Effector memory CD4-positive, alpha-beta T cell (primary cell): ENCODE measurements around the gene ZNF784.

ENCODE experiments used
- DNase-seq, 3 donors: peaks; one replicate each; pipeline ENCODE4 v3.0.0-alpha.2; 2020
- H3K27ac ChIP-seq: 2 replicates; pipeline ENCODE4 v1.7.0; 2013; ENCODE audit warnings: mild to moderate bottlenecking, low read length, moderate library complexity; ENCODE audit not compliant: insufficient read depth, poor library complexity, severe bottlenecking
- H3K27me3 ChIP-seq: replicated peaks from 2 replicates; pipeline ENCODE4 v1.7.0; 2013; ENCODE audit warnings: mild to moderate bottlenecking, low read length; ENCODE audit not compliant: insufficient read depth, control insufficient read depth, poor library complexity, severe bottlenecking
- H3K36me3 ChIP-seq: 2 replicates; pipeline ENCODE4 v1.7.0; 2013; ENCODE audit warnings: mild to moderate bottlenecking, low read length, moderate library complexity; ENCODE audit not compliant: control insufficient read depth, insufficient read depth
- H3K4me1 ChIP-seq: 2 replicates; pipeline ENCODE4 v1.7.0; 2013; ENCODE audit warnings: low read length, mild to moderate bottlenecking; ENCODE audit not compliant: control insufficient read depth, insufficient read depth, poor library complexity, severe bottlenecking
- H3K4me3 ChIP-seq: 2 replicates; pipeline ENCODE4 v1.7.0; 2013; ENCODE audit warnings: low read length, low read depth, mild to moderate bottlenecking; ENCODE audit not compliant: insufficient read depth, poor library complexity, severe bottlenecking
- H3K9me3 ChIP-seq: 2 replicates; pipeline ENCODE4 v1.7.0; 2013; ENCODE audit warnings: mild to moderate bottlenecking, low read length, moderate library complexity; ENCODE audit not compliant: control insufficient read depth

ZNF784 gene

GRCh38 chr19:55621673-55622231 is 2.6 kb downstream of the ZNF784 start:
- Histone ChIP-seq H3K4me1 (peaks cover 9% of the 10 kb centered on the region), H3K4me3 (no peak overlapping the region), H3K27me3 (no peaks in the 10 kb centered on the region), H3K9me3 (no peaks in the 10 kb centered on the region), H3K27ac (no peak overlapping the region), H3K36me3 (peaks cover 6% of the 10 kb centered on the region)
- no peak for DNase-seq

- no peak for DNase-seq
- H3K27me3 ChIP-seq: no peaks in the 10 kb centered on the region
- no peaks in the 10 kb centered on the region for H3K9me3 ChIP-seq
- H3K4me3 ChIP-seq: no peak overlapping the region
- no peak overlapping the region for H3K27ac ChIP-seq
- peaks cover 11% of the 10 kb centered on the region for H3K36me3 ChIP-seq
- H3K4me1 ChIP-seq: peaks cover 5% of the 10 kb centered on the region
Measured at GRCh38 chr19:55621205-55621672, 3.1 kb downstream of the ZNF784 start.

- no peaks in the 10 kb centered on the region for H3K27me3 ChIP-seq
- H3K27ac ChIP-seq: no peak overlapping the region
- no peak for DNase-seq
- H3K36me3 ChIP-seq: peaks cover 15% of the 10 kb centered on the region
- H3K4me1 ChIP-seq: no peaks in the 10 kb centered on the region
- H3K9me3 ChIP-seq: no peaks in the 10 kb centered on the region
- no peak overlapping the region for H3K4me3 ChIP-seq
Measured at GRCh38 chr19:55620410-55621204, 3.8 kb downstream of the ZNF784 start.

- no peak for DNase-seq
- H3K36me3 ChIP-seq: peaks cover 15% of the 10 kb centered on the region
- no peak overlapping the region for H3K4me3 ChIP-seq
- no peak overlapping the region for H3K27ac ChIP-seq
- no peaks in the 10 kb centered on the region for H3K9me3 ChIP-seq
- H3K27me3 ChIP-seq: no peaks in the 10 kb centered on the region
- no peaks in the 10 kb centered on the region for H3K4me1 ChIP-seq
Measured at GRCh38 chr19:55619286-55619685, 5.1 kb downstream of the ZNF784 start.

GRCh38 chr19:55618426-55618825 is 5.9 kb downstream of the ZNF784 start:
- DNase-seq: no peak
- no peaks in the 10 kb centered on the region for H3K9me3 ChIP-seq
- no peak overlapping the region for H3K4me3 ChIP-seq
- no peaks in the 10 kb centered on the region for H3K4me1 ChIP-seq
- H3K27ac ChIP-seq: no peak overlapping the region
- peaks cover 15% of the 10 kb centered on the region for H3K36me3 ChIP-seq
- no peaks in the 10 kb centered on the region for H3K27me3 ChIP-seq

GRCh38 chr19:55617426-55617825 is 6.9 kb downstream of the ZNF784 start:
- Histone ChIP-seq H3K9me3 (no peaks in the 10 kb centered on the region), H3K4me1 (no peaks in the 10 kb centered on the region), H3K27me3 (no peaks in the 10 kb centered on the region), H3K4me3 (no peak overlapping the region), H3K27ac (no peak overlapping the region), H3K36me3 (peaks cover 15% of the 10 kb centered on the region)
- no peak for DNase-seq

GRCh38 chr19:55616395-55616875 is 7.9 kb downstream of the ZNF784 start:
- no peak overlapping the region for H3K27ac ChIP-seq
- H3K4me1 ChIP-seq: no peaks in the 10 kb centered on the region
- no peaks in the 10 kb centered on the region for H3K27me3 ChIP-seq
- no peak overlapping the region for H3K4me3 ChIP-seq
- peaks cover 15% of the 10 kb centered on the region for H3K36me3 ChIP-seq
- H3K9me3 ChIP-seq: no peaks in the 10 kb centered on the region
- no peak for DNase-seq

- no peak for DNase-seq
- H3K36me3 ChIP-seq: peaks cover 11% of the 10 kb centered on the region
- no peaks in the 10 kb centered on the region for H3K9me3 ChIP-seq
- no peak overlapping the region for H3K4me3 ChIP-seq
- H3K4me1 ChIP-seq: no peaks in the 10 kb centered on the region
- no peaks in the 10 kb centered on the region for H3K27me3 ChIP-seq
- H3K27ac ChIP-seq: no peak overlapping the region
Measured at GRCh38 chr19:55615543-55616394, 8.6 kb downstream of the ZNF784 start.

- no peak overlapping the region for H3K27ac ChIP-seq
- DNase-seq: no peak
- no peaks in the 10 kb centered on the region for H3K4me1 ChIP-seq
- H3K4me3 ChIP-seq: no peak overlapping the region
- peaks cover 17% of the 10 kb centered on the region for H3K36me3 ChIP-seq
- no peaks in the 10 kb centered on the region for H3K9me3 ChIP-seq
- no peaks in the 10 kb centered on the region for H3K27me3 ChIP-seq
Measured at GRCh38 chr19:55614711-55615542, 9.4 kb downstream of the ZNF784 start.
